DMS79 (cell line): ENCODE results near the gene TMEM144.
"Not testable (repeated sequence)": the region's sequence is repeated elsewhere in the genome, so short reads cannot be mapped to it uniquely, and the experiment has no call there.

Experiments
- DNase-seq: peaks from one replicate; lab custom pipeline; 2025; lab: John Stamatoyannopoulos, UW

TMEM144 gene

DNA sequence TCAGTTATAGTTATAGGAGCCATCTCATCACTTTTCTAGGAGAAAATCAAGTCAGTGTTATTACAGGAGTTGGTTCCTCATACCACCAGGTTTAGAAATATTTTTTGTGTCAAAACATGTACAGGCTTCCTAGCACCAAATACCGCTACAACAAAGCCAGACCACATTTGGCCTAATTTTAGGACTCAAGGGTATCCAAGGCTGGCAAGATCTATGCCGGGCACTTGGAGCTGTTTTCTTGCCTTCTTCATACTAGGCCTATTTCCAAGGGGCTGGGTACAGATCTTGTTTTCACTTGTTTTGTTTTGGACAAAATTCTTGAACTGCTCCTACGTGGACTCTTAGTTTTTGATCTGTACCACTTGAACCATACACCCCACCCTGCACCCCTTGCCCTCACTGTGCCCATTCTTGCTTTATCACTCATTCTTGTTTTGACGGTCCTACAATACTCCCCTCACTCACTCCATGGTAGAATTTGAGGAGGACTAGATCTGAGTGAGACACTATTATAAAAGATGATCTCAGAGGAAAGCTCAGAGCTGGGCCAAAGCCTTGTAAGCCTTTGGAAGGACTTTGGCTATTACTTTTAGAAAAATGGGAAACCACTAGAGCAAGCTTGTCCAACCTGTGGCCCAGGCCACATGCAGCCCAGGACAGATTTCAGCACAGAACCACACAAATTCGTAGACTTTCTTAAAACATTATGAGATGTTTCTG is 17.7 kb upstream of the TMEM144 start:
- no peak for DNase-seq

DNA sequence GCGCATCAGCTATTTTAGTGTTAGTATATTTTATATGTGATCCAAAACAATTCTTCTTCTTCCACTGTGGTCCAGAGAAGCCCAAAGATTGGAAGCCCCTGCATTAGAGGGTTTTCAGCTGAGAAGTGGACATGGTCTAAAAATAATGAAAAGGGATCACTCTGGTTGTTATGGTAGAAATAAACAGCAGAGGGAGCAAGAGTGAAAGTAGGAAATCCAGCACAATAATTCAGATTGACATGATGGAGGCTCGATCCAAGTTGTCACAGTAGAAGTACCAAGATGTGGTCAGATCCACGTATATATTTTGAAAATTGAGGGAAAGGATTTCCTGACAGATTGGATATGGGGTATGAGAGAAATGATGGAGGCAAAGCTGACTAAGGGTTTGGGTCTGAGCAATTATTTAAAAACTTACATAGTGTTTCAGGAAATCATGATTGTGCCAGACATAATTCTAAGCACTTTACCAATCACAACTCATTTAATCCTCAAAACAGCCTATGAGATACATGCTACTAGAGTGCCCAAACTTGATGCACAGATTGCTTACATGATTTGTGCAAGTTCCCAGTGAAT is 17.0 kb upstream of the TMEM144 start:
- no peak for DNase-seq

DNA sequence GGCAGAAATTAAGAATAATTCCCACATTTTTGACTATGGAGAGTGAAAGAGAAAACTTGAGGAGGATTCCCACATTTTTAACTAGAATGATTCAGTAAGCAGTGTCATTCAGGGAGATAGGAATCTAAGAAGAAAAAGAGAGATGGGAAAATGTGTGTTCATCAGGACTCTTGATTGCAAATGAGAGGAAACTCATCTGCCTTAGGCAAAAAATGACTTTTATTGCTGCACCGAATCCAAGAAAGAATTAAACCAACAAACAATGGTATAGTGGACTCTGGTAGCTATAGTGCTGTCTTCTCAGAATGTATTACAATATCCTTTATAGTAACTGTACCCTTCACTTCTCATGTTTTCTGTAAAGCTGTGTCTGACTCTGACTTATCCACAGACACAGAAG is 15.0 kb upstream of the TMEM144 start:
- DNase-seq: no peak

DNA sequence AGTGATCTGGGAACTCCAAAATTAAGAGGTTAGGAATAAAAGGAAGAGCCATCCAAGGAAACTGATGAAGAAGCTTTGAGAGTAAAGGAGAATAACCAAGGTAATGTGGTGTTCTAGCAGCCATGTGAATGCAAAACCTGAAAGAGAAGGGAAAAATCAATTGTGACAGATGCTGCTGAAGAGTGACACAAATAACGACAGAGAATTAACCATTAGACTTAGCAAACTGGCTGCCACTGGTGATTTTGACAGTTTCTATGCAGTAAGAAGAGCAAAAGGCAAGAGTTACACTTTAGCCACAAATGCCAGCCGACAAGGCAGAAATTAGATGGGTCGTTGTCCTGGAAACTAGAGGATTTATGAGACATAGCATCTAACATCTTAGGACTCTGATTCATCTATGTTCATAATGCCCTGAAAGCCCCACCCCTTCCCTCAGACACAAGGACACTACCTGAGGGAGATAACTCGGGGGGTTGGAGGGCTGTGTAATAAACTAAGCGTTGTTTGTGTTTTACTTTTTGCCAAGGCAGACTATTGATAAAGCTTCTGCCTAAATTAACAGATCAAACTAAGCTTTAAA is 13.0 kb upstream of the TMEM144 start:
- DNase-seq: no peak

DNA sequence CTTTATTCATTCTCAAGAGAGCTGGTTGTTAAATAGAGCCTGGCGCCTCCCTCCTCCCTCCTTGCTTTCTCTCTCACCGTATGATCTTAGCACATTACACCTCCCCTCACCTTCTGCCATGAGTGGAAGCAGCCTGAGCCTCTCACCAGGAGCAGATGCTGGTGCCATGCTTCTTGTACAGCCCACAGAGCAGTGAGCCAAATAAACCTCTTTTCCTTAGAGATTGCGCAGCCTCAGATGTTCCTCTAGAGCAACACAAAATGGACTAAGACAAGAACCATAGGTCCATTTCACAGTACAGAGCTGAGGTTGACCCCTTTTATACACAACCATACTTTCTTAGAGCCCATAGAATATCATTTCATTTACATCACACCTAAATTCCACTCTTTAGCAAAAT is 10.1 kb upstream of the TMEM144 start:
- no peak for DNase-seq

DNA sequence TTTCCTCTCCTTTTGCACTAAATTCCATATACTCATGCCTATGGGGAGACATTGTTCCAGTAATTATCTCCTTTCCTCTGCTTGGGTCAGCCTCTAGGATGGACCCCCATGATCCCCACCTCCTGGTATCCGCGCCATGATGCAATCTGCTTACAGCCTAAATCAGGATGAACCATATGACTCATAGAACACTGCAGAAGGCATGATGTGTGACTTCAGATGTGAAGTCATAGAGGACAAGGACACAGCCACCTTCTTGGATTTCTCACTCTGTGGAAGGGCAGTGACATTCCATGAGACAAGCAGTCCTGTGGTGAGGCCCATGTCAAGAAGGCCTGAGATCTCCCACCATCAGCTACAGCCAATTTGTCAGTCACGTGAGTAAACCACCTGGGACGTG is 9.0 kb upstream of the TMEM144 start:
- DNase-seq: no peak

DNA sequence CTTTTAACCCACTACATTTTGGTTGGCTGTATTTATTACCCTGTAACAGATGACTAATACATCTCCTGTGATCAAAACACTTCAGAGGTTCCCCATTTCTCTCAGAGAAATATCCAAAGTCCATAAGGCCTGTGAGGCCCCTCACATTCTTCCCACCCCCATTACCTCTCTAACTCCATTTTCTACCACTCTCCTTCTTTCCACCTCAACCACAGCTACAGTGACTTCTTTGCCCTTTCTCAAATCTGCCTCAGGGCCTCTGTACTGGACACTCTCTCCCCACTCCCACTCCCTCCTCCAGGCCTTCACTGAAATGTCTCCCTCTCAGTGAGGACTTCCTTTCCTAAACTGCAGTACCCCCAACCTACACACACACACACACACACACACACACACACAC is 8.4 kb upstream of the TMEM144 start:
- DNase-seq: no peak

DNA sequence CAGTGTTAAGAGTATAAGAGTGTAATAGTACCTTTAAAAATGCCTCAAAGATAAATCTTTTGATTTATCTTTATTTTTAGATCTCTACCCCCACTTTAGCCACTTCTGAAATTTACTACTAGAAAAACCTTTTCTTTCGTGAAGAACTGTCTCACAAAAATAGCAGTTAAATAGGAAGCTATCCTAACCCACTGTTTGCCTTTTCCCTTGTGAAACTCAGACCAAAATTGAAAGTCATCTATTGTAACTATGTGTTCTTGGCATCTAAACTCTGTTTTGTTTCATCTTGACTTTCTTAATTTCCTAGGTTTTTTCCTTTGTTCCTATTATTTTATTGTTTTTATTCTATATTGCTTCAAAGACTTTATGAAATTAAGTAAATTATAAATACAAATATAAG is 7.8 kb upstream of the TMEM144 start:
- no peak for DNase-seq

DNA sequence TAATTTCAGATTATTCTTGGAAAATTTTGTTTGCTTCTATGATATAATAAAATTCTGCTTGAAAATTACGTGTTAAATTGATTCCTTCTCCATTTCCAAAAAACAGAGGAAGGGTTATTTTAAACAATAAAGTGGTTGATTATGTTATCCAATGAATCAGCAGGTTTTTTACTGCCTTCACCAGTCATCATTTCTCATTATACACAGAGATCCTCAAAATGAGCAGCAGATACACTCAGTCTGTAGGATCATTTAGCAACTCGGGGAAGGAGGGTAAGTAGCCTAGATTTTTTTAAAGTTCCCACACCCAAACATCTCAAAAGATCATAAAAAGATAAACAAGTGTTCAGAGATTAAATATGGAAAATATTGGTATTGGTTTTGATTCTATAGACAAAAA is 6.8 kb upstream of the TMEM144 start:
- no peak for DNase-seq

DNA sequence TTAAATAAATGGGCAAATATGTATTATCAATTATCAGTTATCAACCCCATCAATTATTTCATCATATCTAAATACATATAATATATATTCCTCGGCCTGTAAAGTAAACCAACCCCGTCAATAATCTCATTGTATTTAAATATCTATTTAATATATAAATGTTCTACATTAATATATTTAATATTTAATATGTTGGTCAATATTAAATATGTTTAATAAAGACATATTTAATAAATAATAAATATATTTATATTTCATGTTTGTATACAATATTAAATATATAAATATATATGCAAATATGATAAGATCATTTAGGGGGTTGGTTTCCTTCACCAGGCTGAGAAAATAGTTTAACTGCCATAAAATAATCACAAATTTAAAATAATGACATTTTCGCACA is 6.4 kb upstream of the TMEM144 start:
- DNase-seq: no peak

DNA sequence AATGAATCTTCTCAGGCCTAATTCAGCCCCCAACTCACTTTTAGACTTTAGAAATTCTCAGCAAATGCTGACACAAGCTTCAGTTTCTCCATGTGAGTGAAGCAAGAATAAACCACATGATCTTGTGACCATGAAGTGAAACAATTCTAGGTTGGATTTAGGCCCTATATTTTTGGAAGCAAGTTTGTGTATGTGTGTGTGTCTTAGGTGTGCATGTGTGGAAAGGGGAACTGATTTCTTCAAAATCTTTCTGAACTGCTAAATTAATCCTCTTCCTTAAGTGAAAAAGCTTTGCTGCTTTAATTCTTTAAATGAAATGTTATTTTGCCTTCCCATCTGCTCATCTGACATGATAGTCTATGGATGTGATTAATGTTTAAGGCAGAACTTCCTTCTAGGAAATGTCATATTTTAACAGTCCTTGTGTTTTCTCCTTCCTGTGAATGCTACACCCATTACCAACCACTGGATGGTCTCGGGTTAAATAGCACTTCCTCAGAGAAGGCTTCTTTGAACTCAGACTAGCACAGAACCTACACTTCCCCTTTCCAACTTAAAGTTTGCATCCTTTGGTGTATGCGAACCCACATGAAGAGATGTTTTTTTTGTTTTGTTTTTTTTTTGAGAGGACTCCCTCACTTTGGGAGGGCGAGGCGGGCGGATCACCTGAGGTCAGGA is 1.2 kb upstream of the TMEM144 start:
- DNase-seq: no peak

DNA sequence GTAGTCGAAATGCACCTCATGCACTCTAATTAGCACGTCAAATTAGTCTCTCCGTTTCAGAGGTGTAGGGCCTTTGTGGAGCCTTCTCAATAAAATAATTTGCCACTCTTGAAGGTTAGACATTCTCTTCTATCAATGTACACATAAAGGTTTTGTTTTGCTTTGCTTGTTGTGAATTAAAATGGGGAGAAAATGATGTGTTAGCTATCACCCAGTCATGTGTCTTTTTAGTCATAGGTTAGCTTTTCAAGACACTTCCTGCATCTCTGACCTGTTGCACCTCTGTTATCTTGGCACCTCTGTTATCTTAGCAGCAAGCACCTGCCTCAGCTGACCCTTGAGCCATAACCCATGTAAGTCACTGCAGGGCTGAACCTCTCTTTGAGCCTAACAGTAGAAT is 936 bp downstream of the TMEM144 start:
- no peak for DNase-seq

DNA sequence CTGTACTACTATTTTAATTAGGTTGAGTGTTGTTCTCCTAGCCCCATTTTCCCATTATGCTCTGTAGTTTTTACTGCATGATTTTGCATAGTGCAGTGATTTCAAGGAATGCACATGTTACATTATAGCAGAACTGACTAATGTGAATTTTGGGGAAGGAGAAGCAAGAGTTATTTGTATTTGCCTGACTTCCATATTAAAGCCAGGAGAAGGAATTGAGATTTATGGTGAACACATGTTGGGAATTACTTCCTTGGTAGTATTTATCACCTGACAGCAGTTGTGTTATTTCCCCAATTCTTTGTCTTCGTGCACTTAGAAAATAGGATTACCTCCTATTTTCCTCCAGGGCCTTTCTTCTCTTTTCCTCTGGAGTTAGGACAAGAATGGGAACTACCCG is 3.2 kb downstream of the TMEM144 start:
- no peak for DNase-seq

DNA sequence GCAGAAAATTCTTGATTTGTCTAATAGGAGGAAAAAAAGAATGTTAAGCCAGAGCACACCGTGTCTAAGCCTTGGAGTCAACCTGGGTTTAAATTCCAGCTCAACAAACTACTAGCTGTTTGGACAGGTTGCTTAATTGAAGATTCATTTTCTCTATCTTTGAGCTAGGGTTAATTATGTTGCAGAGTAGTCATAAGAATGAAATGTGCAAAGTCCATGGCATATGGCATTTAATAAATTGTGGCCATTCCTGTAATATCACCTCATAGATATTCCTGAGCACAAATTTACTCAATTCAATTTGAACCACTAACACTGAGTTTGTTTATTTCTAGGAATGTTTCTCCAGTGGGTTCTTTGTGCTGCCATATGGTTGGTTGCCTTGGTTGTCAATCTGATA is 4.6 kb downstream of the TMEM144 start:
- no peak for DNase-seq

DNA sequence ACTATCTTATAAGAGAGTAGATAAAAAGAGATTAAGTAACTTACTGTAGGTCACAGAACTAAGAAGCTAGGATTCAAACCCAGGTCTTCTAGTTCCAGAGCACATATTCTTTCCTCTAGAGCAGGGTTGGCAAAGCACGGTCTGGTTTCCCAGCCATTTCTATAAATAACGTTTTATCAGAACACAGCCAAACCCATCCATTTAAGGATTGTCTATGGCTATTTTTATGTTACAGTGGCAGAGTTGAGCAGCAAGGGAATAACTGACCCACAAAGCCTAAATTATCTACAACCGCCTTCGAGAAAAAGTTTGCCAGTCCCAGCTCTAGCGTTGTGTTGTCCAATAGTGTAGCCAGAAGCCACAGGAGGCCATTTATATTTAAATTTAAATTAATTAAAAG is 7.5 kb downstream of the TMEM144 start:
- DNase-seq: no peak

DNA sequence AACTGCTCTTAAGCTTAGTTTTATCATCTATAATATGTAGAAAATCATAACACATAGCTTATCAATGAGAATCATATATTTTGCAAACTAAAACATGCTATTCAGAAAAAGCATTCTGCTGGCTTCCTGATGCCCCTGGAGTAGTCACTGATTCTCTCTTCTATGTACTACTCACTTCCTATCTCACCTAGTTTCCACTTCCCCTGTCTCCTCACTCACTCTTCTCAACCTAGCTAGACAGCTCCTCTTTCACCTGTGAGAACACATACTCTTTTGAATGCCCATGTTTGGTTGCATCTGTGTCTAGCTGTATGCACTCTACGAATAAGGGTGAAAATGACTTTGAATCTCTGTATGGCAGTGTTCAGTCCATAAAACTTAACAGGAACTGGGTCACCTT is 9.3 kb downstream of the TMEM144 start:
- DNase-seq: no peak

DNA sequence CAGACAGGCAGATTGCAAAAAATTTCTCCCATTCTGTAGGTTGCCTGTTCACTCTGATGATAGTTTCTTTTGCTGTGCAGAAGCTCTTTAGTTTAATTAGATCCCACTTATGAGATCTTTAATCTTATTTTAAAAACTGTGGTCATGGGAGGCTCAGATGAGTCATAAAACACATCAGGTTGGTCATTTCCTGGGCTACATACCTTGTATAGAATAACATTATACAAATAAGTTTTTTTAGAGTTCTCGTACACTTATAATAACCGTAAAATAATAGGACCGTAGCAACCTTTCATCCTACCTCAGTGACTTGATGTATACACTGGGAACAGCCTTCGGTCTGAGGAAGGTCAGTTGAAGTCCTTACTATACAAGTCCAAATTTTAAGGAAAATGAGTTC is 14.0 kb downstream of the TMEM144 start:
- not testable (repeated sequence) for DNase-seq

DNA sequence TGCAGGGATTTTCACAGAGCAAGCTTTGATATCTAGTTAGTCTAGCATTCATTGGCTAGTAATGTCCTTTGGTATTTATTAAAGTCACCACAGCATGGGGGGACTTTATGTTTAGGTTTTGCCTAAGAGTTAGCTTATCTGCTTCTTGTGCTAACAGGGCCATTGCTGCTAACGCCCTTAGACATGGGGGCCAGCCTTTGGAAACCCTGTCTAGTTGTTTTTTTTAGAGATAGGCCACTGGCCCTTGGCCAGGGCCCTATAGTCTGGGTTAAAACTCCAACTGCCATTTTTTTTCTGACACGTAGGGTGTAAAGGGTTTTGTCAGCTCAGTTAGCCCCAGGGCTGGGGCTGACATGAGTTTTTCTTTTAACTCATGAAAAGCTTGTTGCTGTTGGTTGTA is 14.7 kb downstream of the TMEM144 start:
- not testable (repeated sequence) for DNase-seq

DNA sequence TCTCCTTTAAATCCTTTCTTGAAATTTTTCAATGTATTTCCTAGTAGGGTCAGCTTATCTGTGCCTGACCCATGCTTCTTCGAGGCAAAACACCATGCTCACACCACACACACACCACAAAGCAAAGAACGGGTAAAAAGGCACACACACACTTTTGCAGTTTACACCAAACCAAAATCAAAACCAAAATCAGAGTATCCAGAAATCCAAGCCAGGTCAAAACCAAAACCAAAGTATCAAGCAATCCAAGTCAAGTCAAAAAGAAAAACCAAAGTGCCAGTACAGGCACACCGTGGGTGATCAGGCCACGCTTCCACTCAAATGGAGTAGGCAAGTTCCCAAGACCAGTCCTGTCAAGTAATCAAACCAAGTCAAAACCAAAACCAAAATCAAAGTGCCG is 17.6 kb downstream of the TMEM144 start:
- DNase-seq: not testable (repeated sequence)

DNA sequence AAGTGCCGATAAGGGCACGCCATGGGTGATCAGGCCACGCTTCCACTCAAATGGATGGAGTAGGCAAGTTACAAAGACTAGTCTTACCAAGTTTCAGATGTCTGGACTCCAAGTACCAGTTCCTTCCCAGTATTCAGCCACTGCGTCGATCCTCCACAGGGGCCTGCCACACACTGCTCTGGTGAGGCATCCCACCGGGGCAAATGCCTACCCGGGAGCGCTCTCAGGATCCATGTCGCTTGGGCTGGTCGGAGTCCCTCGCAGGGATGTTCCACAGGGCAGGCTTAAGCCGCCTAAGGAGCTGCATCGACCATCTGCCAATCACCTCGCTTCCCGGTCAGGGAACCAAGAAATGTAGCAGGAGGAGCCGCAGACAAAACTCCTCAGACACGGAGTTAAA is 18.1 kb downstream of the TMEM144 start:
- DNase-seq: not testable (repeated sequence)

DNA sequence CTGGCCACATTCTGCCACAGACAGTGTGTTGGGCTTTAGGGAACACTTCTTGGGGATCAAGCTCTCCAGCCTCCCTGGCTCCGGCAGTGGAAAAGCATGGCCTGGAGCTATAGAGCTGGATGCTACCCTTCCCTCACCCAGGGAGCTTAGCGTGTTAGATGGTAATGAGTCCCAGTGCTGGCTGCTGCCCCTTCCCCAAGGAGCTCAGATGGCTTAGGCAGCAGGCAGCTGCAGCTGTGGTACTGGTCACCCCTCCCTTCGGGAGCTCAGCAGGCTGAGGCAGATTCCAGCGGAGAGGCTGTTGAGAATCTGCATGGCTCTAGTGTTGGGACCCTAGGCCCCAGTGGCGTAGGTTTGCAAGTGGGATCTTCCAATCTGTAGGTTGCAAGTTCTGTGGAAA is 19.5 kb downstream of the TMEM144 start:
- DNase-seq: no peak

DNA sequence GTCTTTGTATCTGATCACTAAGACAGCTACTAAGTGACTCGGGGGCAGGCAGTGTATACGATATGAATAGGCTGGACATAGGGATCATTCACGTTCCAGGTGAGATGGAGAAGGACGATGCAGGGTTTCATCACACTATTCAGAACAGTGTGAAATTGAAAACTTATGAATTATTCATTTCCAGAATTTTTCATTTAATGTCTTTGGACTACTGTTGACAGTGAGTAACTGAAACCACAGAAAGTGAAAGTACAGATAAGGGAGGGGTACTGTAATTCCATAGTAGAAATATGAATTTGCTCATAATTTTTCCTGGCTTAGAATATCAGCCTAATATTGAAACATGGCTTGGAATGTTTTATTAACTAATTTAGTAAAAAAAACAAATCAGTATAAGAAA is 24.4 kb downstream of the TMEM144 start:
- no peak for DNase-seq

DNA sequence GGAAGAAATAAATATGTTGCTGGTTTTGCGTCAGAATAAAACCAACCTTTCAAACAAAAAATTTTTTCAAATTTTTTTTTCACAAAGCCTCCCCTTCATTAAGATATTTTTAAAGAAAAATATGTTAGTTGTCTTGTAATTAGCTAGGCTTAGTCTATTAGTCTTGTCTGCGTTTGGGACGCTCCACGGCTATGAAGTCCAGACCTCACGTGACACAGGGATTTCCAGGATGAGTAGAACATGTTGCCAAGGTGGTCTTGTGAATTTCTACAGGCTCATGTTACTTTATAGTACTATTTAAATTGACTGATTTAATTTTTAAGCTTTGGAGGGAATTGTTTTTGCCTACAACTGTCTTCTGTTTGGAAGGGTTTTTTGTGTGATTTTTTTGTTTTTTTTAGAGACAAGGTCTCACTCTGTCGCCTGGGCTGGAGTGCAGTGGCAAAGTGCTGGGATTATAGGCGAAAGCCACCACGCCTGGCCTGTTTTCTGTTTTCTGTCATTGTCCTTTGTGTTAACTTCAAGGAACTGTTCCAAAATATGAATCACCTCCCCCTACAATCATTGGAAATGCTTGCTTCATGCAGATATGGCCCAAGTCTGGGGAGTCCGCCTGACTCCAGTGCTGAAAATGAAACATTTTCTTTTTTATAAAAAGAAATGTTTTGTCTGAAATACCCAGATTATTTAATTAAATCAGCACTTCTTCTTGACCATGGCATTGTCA is 26.2 kb downstream of the TMEM144 start:
- no peak for DNase-seq
